Breast epithelium (tissue), 4 donors: Measurements from ENCODE around the gene SLC17A2. TPM values are rescaled to one million over a fixed set of nuclear protein-coding genes. Genes with fewer than 3 reads are reported as not detected.

Experiments
- DNase-seq, 2 donors: peaks; one replicate each; pipeline ENCODE4 v3.0.0-alpha.2; 2019; ENCODE audit warnings: low spot score in 2 of 2
- H3K27ac ChIP-seq, 2 donors: fragments of 200-600 bp; sonication (generic) in 1 of 2; one replicate each; pipeline ENCODE4 v1.5.1; 2016 to 2019; ENCODE audit warnings: mild to moderate bottlenecking in 1 of 2
- H3K27me3 ChIP-seq, 2 donors: fragments of 200-600 bp; sonication (generic) in 1 of 2; one replicate each; pipeline versions ENCODE4 v1.5.1 to v1.6.0; 2017 to 2019; ENCODE audit warnings: control low read depth in 1 of 2, mild to moderate bottlenecking in 1 of 2
- H3K36me3 ChIP-seq: fragments of 200-600 bp; one replicate; pipeline ENCODE4 v1.5.1; 2019
- H3K4me1 ChIP-seq, 2 donors: fragments of 200-600 bp; sonication (generic); one replicate each; pipeline ENCODE4 v1.5.1; 2016 to 2019; ENCODE audit warnings: control low read depth in 1 of 2
- H3K4me3 ChIP-seq, 3 donors: fragments of 200-600 bp; sonication (generic); 1 replicate in 2 of 3; 2 replicates in 1 of 3; pipeline ENCODE4 v1.5.1; 2016 to 2019; ENCODE audit warnings: mild to moderate bottlenecking in 3 of 3, moderate library complexity in 2 of 3
- H3K9me3 ChIP-seq, 2 donors: fragments of 200-600 bp; sonication (generic) in 1 of 2; one replicate each; pipeline ENCODE4 v1.5.1; 2016 to 2019; ENCODE audit warnings: control low read depth in 1 of 2
- POLR2A ChIP-seq: fragments of 450-650 bp; IDR thresholded peaks from one replicate; pipeline ENCODE4 v1.6.1; 2016; ENCODE audit warnings: antibody characterized with exemption, mild to moderate bottlenecking, moderate library complexity
- POLR2AphosphoS5 ChIP-seq, 3 donors: sonication (generic); formaldehyde crosslinking; IDR thresholded peaks; one replicate each; pipeline ENCODE4 v1.6.1; 2017; ENCODE audit warnings: antibody characterized with exemption in 3 of 3
- intact Hi-C: fragments of 100-400 bp; cut with DNase I; formaldehyde crosslinking; loops from one replicate; pipeline ENCODE4 v1.15.1; 2023; ENCODE audit warnings: low total_unique reads
- total RNA-seq, 3 donors: library from RNA; depleted of rRNA; stranded (reverse); fragments of >200 nt; gene quantifications; one replicate each; pipeline ENCODE4 v1.1.0, GENCODE V29; 2016
- TF ChIP-seq, protein P1 (sequence below), 3 donors: fragments of 450-650 bp; IDR thresholded peaks; one replicate each; pipeline ENCODE4 v1.5.1; 2016 to 2017; ENCODE audit warnings: antibody characterized with exemption in 3 of 3, mild to moderate bottlenecking in 3 of 3, moderate library complexity in 3 of 3

SLC17A2 gene, protein sequence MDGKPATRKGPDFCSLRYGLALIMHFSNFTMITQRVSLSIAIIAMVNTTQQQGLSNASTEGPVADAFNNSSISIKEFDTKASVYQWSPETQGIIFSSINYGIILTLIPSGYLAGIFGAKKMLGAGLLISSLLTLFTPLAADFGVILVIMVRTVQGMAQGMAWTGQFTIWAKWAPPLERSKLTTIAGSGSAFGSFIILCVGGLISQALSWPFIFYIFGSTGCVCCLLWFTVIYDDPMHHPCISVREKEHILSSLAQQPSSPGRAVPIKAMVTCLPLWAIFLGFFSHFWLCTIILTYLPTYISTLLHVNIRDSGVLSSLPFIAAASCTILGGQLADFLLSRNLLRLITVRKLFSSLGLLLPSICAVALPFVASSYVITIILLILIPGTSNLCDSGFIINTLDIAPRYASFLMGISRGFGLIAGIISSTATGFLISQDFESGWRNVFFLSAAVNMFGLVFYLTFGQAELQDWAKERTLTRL
- not detected for total RNA-seq

DNA sequence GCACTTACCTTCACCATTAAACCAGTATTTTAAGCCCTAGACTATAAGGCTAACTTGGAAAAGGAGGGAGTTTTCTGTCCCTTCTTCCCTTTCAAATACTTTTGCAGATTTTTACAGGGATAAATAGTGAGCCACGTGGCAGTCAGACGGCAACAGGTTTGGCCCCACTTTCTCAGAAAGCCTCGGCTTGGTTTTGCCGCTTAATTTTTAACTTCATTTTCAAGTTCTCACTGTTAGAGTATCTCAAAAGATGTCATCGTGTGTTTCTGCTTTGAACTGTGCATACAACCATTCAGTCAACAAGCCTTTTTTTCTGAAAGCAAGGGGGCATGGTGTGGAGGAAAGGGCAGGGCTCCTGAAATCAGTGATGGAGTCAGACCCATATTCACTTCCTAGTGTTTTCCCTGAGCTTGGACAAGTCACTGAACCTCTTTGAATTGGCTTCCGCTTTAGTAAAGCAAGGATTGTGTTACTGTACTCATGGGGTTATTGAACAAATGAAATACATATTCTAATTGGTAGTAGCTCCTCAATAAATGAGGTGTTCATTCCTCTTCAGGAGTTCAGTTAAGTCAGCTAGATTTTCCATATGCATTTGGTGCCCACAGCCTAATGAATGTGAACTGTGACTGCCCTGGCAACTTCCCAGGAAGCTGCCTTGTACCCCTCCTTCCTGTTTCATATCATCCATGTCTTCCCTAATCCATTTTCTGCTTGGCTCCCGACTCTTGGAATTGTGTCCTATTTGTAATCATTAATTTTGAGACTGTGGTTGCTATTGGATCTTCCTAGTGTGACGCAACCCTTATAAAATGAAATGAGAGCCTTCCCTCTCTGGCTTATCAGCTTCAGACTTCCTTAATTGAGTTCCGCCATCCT, at the start of gene SLC17A2:
TSS of gene SLC17A2 (minus strand) at position 160 of the 879 bp plus-strand sequence. CDS start 4,895 bp downstream, outside the sequence.
- intact Hi-C loops = no loop called here
- H3K27me3 ChIP-seq = no peaks in the 10 kb centered on the region
- no peak within 1 kb of the TSS for H3K27ac ChIP-seq
- no peak for DNase-seq
- H3K4me3 ChIP-seq = no peak within 1 kb of the TSS
- H3K36me3 ChIP-seq = no peaks in the 10 kb centered on the region
- H3K4me1 ChIP-seq = no peaks in the 10 kb centered on the region
- no peaks in the 10 kb centered on the region for H3K9me3 ChIP-seq
- TF ChIP-seq, protein P1, sequence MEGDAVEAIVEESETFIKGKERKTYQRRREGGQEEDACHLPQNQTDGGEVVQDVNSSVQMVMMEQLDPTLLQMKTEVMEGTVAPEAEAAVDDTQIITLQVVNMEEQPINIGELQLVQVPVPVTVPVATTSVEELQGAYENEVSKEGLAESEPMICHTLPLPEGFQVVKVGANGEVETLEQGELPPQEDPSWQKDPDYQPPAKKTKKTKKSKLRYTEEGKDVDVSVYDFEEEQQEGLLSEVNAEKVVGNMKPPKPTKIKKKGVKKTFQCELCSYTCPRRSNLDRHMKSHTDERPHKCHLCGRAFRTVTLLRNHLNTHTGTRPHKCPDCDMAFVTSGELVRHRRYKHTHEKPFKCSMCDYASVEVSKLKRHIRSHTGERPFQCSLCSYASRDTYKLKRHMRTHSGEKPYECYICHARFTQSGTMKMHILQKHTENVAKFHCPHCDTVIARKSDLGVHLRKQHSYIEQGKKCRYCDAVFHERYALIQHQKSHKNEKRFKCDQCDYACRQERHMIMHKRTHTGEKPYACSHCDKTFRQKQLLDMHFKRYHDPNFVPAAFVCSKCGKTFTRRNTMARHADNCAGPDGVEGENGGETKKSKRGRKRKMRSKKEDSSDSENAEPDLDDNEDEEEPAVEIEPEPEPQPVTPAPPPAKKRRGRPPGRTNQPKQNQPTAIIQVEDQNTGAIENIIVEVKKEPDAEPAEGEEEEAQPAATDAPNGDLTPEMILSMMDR (IDR thresholded peaks at IDR 0.05) = no peak
- TF ChIP-seq POLR2A (no peak), POLR2AphosphoS5 (IDR thresholded peaks at IDR 0.05) (no peak)

DNA sequence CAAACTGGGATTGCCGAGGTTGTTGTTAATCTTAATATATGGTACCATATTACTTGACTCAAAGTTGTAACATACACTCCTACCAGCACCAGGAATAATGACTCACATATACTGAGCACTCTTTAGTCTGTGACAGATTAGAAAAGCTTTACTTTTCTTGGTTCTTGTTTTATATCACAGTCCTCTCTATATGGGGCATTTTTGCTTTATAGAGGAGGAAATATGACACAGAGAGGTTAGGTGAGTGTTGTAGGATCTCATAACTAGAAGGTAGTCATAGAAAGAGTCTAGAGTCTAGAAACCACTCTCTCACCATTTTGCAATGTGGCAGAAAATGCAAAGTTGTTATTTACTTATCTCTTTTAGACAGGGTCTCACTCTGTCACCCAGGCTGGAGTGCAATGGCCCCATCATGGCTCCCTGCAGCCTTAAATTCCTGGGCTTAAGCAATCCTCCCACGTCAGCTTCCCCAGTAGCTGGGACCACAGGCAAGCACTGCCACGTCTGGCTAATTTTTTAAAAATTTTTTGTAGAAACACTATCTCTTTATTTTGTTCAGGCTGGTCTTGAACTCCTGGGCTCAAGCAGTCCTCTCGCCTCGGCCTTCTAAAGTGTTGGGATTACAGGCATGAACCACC, 45.6 kb upstream of the SLC17A2 start:
- no peaks in the 10 kb centered on the region for H3K36me3 ChIP-seq
- TF ChIP-seq POLR2AphosphoS5 (IDR thresholded peaks at IDR 0.05) (no peak), POLR2A (no peak)
- TF ChIP-seq, protein P1 (IDR thresholded peaks at IDR 0.05) = no peak
- intact Hi-C loops = no loop called here
- no peaks in the 10 kb centered on the region for H3K27me3 ChIP-seq
- no peak overlapping the region for H3K4me3 ChIP-seq
- DNase-seq = no peak
- H3K27ac ChIP-seq = no peak overlapping the region
- peaks cover 0 to 6% of the 10 kb centered on the region in 2 donors for H3K4me1 ChIP-seq
- no peaks in the 10 kb centered on the region for H3K9me3 ChIP-seq

DNA sequence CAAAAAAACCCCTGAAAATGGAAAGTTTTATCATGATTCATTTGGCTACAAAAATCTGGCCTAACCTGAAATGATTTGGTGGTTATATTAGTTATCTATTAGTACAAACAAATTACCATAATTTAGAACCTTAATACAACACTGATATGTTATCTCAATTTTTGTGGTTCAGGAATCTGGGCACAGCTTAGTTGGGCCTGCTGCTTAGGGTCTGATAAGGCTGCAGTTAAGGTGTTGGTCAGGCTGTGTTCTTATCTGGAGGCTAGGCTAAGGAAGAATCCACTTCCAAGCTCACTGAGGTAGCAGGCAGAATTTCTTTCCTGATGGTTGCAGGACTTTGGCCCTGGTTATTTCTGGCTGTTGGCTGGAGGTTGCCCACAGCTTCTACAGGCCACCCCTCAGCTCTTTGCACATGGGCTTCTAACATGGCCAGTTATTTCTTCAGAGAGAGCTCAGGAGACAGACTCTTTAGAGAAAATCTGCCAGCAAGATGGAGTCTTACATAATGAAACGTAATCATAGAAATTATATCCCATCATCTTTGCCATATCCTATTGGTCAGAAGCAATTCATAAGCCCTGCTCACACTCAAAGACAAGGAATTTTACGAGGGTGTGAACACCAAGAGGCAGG, 43.5 kb upstream of the SLC17A2 start:
- no peaks in the 10 kb centered on the region for H3K9me3 ChIP-seq
- DNase-seq = no peak
- H3K27me3 ChIP-seq = no peaks in the 10 kb centered on the region
- peaks cover 0 to 13% of the 10 kb centered on the region in 2 donors for H3K4me1 ChIP-seq
- no peak for TF ChIP-seq POLR2A
- TF ChIP-seq POLR2AphosphoS5 (IDR thresholded peaks at IDR 0.05) = no peak
- TF ChIP-seq, protein P1 (IDR thresholded peaks at IDR 0.05) = no peak
- intact Hi-C loops = loop anchor here (5.0 kb wide), 1 partner anchor 1377 kb away; no protein-coding TSS in a partner anchor
- H3K4me3 ChIP-seq = no peak overlapping the region
- no peak overlapping the region for H3K27ac ChIP-seq
- H3K36me3 ChIP-seq = no peaks in the 10 kb centered on the region

DNA sequence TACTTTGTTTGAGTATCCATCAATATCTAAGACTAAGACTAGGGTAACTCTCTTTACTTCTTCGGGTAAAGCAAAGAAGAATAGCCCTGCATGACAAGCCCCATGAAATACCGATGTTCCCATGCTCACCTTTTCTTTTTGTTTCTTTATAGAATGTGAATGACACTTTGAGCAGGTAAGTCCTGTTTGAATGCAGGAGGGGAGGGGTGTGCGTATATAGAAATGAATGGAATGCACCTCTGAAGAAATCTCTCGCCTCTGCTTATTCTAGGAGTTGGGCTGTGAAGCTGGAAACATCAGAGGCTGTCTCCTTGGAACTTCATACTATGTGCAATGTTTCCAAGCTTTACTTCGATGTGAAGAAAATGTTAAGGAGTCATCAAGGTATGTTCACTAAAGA, 42.4 kb upstream of the SLC17A2 start:
- Histone ChIP-seq H3K27me3 (no peaks in the 10 kb centered on the region), H3K27ac (no peak overlapping the region), H3K36me3 (no peaks in the 10 kb centered on the region), H3K4me1 (peaks cover 0 to 13% of the 10 kb centered on the region in 2 donors), H3K4me3 (no peak overlapping the region), H3K9me3 (no peaks in the 10 kb centered on the region)
- TF ChIP-seq, protein P1 (IDR thresholded peaks at IDR 0.05) = no peak
- no peak for TF ChIP-seq POLR2AphosphoS5 (IDR thresholded peaks at IDR 0.05)
- no peak for TF ChIP-seq POLR2A
- intact Hi-C loops = loop anchor here (5.0 kb wide), 1 partner anchor 1376 kb away; no protein-coding TSS in a partner anchor
- no peak for DNase-seq
